NCI-H460 (cell line): ENCODE data around the gene ANKRD33B. TPM values are rescaled to one million over a fixed set of nuclear protein-coding genes. Genes with fewer than 3 reads are reported as not detected.
A peak's percentile ranks its signal among the peaks of the same experiment; 100 is the strongest.
"Not testable (repeated sequence)": the region's sequence is repeated elsewhere in the genome, so short reads cannot be mapped to it uniquely, and the experiment has no call there.

Source experiments
- DNase-seq: peaks from one replicate; pipeline ENCODE4 v3.0.0-alpha.2; 2016; ENCODE audit warnings: low read depth; ENCODE audit errors: extremely low read depth
- total RNA-seq: library from RNA; depleted of rRNA; stranded (reverse); fragments of >200 nt; shearing (Covaris generic); gene quantifications from 2 replicates; pipeline ENCODE4 v1.2.3, GENCODE V29; 2014

The ANKRD33B gene
- total RNA-seq, 1 experiment from 2014 or later: 8.4 TPM

DNA sequence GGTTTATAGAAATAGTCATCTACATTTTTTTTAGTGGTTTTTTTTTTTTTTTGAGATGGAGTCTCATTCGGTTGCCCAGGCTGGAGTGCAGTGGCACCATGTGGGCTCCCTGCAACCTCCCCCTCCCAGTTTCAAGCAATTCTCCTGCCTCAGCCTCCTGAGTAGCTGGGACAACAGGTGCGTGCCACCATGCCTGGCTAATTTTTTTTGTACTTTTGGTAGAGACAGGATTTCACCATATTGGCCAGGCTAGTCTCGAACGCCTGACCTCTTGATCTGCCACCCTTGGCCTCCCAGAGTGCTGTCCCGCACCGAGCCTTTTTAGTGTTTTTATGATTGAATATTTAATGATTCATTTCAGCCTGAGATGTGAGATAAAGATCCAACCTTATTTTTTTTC, 27.3 kb downstream of the ANKRD33B start:
- no peak for DNase-seq

DNA sequence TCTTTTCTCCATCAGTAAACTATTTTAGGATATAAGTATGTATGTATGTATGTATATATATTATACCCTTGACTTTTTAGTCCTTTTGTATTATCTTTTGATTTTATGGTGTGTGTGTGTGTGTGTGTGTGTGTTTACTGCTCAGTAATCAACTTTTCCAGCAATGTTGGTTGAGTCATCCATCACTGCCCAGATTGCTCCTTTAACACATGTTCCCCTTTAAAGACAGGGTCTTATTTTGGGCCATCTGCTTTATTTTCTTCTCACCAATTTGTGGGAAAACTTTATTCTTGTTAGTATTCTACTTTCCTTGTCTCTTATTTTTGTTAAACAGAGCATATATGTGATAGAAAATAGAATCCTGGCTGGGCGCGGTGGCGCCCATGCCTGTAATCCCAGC, 28.1 kb downstream of the ANKRD33B start:
- no peak for DNase-seq

DNA sequence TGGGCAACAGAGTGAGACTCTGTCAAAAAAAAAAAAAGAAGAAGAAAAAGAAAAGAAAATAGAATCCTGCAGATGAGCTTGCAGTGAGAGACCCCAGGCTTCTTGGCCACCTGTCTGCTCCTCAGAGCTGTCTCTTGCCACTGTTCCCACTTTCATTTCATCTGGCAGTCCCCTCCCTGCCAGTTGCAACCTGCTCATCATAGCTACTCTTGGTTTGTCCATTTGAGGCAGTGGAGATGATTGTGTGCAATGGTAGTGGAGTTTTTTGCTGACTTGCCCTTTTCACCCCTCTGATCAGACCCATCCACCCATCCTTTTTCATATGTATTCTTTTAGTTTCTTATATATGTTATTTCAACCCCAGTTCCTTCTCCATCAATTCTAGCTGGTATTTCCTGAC, 28.7 kb downstream of the ANKRD33B start:
- DNase-seq: no peak

DNA sequence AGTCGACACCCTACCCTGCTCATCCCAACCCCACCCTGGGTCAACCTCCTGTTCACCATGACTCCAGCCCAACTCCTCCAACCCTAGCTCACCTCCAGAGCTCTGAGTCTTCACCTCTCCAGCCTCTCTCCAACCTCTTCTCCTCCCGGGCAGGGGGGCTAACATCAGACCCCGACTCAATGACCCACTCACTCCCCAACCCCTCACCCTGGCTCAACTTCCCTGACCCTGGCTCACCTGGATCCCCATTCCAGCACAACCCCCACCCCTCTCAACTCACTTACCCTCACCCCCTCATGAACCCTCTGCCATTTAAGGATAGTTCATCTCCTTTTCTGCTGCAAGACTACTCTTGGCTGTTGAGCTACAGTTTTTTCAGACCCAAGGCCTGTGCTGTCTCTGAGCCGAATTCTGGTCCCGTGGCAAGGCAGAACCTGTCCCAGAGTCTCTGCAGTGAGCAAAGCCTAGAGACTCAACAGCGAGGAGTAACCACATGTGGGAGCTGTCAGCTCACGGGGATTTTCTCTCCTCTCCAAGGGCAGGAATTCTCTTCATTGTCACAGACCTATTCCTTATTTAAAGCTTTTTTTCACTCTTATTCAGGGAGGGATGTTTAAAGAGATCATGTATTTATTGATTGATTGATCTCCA, 29.8 kb downstream of the ANKRD33B start:
- DNase-seq: no peak

DNA sequence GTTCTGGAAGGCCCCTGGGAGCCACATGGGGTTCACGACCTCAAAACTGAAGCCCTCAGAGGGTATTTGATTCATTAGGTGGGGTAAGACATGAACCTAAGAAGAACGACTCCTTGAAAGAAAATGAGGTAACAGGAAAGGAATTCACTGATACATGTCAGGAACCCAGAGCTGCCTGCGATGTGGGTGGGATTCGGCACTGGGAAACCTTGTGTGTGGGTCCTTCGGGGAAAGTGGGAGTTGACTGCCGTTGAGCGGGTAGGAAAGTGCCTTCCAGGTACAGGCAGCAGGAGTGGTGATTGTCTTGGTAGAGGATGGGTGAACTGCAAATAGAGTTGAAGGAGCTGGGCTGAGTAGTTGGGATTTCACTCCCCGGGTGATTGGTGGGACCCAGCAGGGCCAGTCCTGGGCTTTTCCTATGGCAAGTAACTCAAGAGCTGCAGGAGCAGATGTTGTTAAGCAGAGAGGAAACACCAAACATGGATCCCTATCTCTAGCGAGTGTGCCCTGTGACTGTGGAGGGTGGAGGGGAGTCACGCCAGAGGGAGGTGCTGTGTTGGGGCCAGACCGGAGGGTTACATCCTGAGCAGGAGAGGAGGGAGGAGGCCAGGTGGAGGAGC, 30.8 kb downstream of the ANKRD33B start:
- no peak for DNase-seq

DNA sequence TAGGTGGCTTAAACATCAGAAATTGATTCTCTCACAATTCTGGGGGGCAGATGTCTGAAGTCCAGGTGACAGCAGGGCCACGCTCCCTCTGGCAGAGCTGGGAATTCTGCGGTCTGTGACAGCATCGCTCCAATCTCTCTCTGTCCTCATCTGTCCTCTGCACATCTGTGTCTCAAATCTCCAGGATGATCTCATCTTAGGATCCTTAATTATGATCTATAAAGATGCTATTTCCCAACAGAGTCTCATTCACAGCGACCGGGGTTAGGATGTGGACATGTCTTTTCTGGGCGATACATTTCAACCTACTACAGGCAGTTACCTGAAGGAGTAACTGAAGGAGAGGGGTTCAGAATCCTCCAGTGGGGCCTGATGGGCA, 31.4 kb downstream of the ANKRD33B start:
- DNase-seq: no peak

DNA sequence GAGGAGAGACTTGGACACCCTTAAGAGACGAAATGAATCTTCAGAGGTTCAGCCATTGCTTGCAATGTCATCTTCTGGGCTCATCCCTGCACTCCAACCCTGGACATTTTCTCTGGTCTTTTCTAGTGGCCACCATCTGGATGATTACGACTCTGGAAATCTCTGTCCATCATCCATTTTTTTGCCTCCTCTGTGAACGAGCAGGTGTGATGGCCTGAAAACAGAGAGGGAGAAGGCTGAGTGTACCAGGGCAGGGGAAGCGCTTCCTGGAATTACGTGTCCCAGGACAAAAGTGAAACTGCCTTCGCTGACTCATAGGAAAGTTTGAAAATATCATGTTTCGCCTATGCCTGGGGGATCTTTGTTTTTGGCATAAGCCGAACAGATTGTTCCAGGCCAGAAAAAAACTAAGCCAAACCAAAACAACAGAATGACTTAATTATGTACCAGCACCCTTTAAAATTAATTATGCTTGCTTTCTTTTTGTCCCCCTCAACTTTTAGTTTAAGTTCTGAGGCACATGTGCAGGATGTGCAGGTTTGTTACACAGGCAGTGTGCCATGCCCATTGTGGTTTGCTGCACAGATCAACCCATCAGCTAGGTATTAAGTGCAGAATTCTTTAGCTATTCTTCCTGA, 31.9 kb downstream of the ANKRD33B start:
- DNase-seq: peak; percentile 65

DNA sequence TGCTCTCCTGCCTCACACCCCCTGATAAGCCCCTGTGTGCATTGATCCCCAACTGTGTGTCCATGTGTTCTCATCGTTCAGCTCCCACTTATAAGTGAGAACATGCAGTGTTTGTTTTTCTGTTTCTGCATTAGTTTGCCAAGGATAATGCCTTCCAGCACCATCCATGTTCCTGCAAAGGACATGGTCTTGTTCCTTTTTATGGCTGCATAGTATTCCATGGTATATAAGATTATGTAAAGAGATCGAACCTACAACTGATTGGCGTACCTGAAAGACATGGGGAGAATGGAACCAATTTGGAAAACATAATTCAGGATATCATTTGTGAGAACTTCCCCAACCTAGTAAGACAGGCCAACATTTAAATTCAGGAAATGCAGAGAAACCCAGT, 32.4 kb downstream of the ANKRD33B start:
- no peak for DNase-seq

DNA sequence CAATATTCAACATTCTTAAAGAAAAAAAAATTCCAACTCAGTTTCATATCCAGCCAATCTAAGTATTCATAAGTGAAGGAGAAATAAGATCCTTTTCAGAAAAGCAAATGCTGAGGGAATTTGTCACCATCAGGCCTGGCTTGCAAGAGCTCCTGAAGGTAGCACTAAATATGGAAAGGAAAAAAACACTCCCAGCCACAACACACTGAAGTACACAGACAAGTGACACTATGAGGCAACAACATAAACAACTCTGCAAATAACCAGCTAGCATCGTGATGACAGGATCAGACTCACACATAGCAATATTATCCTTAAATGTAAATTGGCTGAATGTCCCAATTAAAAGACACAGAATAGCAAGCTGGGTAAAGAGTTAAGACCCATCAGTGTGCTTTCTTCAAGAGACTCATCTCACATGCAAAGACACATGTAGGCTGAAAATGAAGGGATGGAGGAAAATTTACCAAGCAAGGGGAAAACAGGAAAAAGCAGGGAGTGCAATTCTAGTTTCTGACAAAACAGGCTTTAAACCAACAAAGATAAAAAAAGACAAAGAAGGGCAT, 33.1 kb downstream of the ANKRD33B start:
- DNase-seq: no peak

DNA sequence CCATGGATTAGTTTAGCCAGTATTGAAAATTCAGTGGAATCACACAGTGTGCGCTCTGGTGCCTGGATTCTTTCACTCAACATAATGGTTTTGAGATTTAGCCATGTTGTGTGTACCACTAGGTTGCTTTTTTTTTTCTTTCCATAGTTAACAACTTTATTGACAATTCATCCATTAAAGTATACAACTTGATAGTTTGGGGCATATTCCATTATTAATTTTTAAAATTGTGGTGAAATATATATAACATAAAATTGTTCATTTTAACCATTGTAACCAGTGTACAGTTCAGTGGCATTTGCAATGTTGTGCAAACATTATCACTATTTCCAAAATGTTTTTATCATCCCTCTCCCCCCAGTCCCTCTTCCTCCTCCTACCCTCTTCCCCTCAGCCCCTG, 35.2 kb downstream of the ANKRD33B start:
- no peak for DNase-seq

DNA sequence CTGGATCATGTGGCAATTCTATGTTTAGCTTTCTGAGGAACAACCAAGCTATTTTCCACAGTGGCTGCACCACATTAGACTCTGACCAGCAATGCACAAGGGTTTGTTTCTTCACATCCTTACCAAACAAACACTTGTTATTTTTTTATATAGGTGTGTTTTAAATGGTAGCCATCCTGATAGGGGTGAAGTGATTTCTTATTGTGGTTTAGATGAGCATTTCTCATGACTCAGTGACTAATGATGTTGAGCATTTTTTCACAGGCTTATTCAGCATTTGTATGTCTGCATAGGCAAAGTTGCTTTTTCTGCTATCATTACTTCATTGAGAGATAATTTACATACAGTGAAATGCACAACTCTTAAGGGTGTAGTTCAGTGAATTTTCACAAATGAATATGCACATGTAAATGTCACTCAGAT, 36.0 kb downstream of the ANKRD33B start:
- DNase-seq: no peak

DNA sequence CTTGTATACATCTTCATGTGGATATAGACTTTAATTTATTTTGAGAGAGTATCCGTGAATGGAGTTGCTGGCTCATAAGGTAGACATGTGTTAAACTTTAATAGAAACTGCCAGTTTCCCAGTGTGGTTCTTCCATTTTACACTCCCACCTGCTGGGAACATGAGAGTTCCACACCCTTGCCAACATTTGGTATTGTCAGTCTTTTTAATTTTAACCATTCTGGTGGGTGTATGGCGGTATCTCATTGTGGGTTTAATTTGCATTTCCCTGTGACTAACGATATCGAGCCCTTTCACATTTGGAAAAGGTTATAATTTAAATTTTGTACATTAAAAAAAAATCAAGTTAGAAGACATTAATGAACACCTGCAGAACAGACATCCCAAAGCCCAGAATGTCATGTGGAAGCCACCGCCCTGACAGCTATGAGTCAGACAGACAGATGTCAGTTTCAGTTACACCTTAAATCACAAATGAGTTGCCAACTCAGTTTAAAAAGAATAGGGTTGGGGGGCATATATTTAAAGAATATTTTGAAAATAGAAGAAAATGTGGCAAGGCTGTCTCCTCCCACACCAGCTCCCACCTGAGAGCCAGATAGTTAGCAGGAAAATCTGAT, 36.9 kb downstream of the ANKRD33B start:
- no peak for DNase-seq

DNA sequence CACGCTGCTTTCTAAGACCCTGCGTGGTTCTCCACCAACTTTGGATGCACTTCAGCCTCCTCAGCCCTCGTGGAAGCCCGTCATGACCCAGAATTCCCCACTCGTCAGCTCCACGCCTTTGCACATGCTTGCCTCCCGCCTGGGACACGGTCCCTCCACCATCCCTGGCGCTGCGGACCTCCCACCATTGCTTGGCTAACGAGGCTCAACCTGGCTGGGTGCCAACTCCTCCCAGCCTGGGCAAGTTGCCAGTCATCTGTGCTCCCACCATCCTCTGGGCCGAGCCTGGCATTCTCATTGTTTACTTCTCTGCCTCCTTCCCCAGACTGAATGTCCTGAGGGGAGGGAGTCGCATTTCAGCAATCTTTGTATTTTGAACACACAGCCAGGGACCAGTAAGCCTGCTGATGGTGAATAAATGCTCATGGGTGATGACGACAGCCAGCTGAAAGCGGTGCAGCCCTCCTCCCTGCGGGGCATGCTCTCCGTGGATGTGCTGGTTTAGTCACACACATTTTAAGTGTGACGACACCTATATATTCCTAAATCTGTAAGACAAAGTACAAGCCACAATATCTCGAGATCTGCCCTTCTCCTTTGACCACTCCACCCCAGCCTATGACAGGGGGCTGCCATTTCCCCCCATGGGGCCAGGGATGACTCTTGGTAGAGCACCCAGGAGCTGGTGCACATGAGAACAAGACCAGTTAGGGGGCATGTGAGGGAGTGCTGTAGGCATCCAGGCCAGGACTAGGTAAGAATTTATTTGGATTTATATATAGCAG, 37.6 kb downstream of the ANKRD33B start:
- DNase-seq: peak; percentile 62

DNA sequence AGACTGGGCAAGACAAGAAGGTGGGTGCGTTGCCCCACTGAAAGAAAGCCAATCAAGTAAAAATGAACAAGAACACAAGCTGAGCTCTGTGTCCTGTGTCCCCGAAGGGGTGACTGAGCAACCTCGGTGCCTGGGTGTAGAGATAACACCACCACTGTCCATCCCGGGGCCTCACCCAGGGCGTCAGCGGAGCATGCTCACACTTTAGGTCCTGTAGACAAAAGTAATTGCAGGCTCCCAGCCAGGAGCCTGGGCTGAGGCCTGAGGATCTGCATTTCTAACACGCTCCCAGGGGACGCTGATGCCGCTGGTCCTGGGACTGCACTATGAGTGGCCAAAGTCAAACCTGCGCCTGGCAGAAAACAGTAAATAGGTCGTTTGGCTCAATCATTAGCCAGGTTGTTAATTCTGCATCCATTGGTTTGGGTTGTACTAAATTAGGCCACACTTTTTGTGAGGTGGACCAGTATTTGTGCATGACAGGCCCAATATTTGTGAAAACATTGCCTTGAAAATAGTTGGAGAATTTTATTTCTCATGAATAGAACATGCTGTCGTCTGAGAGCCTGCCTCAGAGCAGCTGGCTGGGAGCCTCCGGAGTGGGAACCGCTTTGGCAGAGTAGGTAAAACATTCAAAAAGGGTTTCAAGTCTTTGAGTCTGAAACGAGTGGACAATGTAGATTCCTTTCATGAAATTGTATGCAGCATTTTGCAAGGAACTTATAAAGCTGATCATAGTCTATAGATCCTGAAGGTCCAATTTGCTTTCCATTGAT, 38.3 kb downstream of the ANKRD33B start:
- no peak for DNase-seq

DNA sequence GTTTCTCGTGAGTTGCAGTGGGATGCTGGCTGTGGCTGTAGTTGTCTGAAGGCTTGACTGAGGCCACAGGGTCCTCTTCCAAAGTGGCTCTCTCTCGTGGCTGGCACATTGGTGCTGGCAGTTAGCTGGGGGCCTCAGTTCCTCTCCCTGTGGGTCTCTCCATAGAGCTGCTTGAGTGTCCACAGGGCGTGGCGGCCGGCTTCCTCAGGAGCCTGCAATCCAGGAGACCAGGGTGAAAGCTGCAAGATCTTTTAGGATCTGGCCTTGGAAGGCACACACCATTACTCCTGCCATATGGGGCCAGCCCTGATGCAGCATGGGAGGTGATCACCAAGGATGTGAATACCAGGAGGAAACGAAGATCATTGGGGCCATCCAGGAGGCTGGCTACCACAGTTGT, 41.1 kb downstream of the ANKRD33B start:
- no peak for DNase-seq

DNA sequence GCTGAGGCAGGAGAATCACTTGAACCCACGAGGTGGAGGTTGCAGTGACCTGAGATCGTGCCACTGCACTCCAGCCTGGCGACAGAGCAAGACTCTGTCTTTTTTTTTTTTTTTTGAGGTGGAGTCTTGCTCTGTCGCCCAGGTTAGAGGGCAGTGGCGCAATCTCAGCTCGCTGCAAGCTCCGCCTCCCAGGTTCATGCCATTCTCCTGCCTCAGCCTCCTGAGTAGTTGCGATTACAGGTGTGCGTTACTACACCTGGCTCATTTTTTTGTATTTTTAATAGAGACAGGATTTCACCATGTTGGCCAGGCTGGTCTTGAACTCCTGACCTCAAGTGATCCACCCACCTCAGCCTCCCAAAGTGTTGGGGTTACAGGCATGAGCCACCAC, 42.8 kb downstream of the ANKRD33B start:
- DNase-seq: not testable (repeated sequence)

DNA sequence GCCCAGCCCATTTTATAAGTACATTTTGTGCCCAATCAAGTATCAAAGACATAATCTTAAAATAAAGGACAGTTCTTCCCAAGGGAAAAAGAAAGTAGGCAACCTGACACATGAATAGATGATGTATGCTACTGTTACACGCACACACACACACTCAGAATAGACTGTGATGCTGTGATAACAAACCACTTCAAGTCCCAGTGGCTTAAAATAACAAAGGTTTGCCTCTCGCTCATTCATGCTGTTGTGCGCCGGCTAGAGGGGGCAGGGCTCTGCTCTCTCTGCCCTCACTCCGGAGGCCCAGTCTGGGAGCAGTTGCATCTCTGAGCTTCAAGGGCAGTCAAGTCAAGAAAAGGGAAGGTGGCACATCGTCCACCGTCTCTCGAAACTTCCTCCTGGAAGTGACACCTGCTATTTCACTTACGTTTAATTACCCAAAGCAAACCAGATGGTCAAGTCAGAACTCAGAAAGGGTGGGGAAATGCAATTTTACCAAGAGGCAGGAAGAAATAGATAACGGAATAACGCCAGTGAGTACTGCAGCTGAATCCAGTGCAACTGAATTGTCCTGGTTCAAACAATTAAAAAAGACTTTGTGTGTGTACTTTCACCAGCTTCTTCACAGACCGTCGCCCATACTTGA, 43.3 kb downstream of the ANKRD33B start:
- no peak for DNase-seq

DNA sequence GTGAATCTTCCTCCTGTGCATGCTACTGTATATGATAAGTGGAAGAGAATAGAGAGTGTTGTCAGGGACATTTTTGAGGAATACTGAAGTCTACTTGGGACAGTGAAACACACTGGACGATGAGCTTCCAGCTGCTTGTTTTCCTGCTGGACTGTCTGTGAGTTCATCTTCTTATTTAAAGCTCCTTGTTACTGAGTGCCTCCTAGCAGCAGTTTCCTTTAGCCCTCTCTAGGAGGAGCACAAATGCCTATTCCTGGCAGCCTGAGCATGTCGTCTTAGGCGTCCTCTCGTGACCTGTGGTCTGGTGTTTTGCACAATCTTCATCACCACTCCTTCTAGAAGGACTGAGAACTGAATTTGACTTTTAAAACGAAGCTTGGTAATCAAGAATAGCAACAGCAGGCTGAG, 43.8 kb downstream of the ANKRD33B start:
- DNase-seq: no peak

DNA sequence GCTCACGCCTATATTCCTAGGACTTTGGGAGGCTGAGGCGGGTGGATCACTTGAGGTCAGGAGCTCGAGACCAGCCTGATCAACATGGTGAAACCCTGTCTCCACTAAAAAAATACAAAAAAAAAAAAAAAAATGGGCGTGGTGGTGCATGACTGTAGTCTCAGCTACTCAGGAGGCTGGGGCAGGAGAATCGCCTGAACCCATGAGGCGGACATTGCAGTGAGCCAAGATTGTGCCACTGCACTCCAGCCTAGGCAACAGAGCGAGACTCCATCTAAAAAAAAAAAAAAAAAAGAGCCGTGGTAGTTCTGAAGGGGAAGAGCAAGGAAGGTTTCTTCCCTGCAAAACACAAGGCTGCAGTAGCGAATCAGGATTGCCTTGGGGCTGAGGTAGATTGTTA, 44.2 kb downstream of the ANKRD33B start:
- DNase-seq: not testable (repeated sequence)
